Astrocyte of the spinal cord (primary cell): Measurements from ENCODE around the gene EIF3D.

Experiments used
- DNase-seq: peaks from one replicate; pipeline ENCODE4 v3.0.0; 2011; ENCODE audit warnings: low read depth, low spot score
- H3K4me3 ChIP-seq: 2 replicates; pipeline ENCODE4 v1.5.1; 2011; ENCODE audit warnings: low read depth, mild to moderate bottlenecking, low read length, moderate library complexity
- CTCF ChIP-seq: IDR thresholded peaks from 2 replicates; pipeline ENCODE4 v1.5.1; 2012; ENCODE audit warnings: low read depth, mild to moderate bottlenecking, low read length, inconsistent platforms
- in situ Hi-C: cut with HindIII; loops from 2 replicates; pipeline ENCODE4 v1.10.0; 2017; ENCODE audit warnings: low sequenced_read_pairs

The EIF3D gene

GRCh38 chr22:36464715-36465231 lies 64.2 kb downstream of the EIF3D start:
- no peak for TF ChIP-seq CTCF
- H3K4me3 ChIP-seq: no peak overlapping the region
- DNase-seq: no peak
- in situ Hi-C loops: no loop called here

GRCh38 chr22:36463783-36464184 lies 65.2 kb downstream of the EIF3D start:
- no peak for TF ChIP-seq CTCF
- in situ Hi-C loops: no loop called here
- DNase-seq: no peak
- no peak overlapping the region for H3K4me3 ChIP-seq

GRCh38 chr22:36461665-36462649 lies 67.0 kb downstream of the EIF3D start:
- in situ Hi-C loops: no loop called here
- H3K4me3 ChIP-seq: no peak overlapping the region
- peak; percentile 95 for DNase-seq
- no peak for TF ChIP-seq CTCF
